Jurkat, Clone E6-1 (cell line): ENCODE data around the gene KRTAP4-16. TPM values are rescaled to one million over a fixed set of nuclear protein-coding genes. Genes with fewer than 3 reads are reported as not detected.
"Not testable (repeated sequence)": the region's sequence is repeated elsewhere in the genome, so short reads cannot be mapped to it uniquely, and the experiment has no call there.

Source experiments
- DNase-seq: peaks from one replicate; pipeline ENCODE4 v3.0.0-alpha.2; 2011; ENCODE audit warnings: low read depth, low spot score
- H3K4me3 ChIP-seq: 2 replicates; pipeline ENCODE4 v1.5.1; 2011; ENCODE audit warnings: mild to moderate bottlenecking, low read length, control low read depth, moderate library complexity
- polyA plus RNA-seq: library from polyadenylated mRNA; unstranded; fragments of >200 nt; gene quantifications from one replicate; pipeline ENCODE4 v1.2.1, GENCODE V29; 2012; ENCODE audit warnings: missing spikeins; ENCODE audit not compliant: insufficient read length, insufficient read depth

KRTAP4-16 gene
- not detected for polyA plus RNA-seq

DNA sequence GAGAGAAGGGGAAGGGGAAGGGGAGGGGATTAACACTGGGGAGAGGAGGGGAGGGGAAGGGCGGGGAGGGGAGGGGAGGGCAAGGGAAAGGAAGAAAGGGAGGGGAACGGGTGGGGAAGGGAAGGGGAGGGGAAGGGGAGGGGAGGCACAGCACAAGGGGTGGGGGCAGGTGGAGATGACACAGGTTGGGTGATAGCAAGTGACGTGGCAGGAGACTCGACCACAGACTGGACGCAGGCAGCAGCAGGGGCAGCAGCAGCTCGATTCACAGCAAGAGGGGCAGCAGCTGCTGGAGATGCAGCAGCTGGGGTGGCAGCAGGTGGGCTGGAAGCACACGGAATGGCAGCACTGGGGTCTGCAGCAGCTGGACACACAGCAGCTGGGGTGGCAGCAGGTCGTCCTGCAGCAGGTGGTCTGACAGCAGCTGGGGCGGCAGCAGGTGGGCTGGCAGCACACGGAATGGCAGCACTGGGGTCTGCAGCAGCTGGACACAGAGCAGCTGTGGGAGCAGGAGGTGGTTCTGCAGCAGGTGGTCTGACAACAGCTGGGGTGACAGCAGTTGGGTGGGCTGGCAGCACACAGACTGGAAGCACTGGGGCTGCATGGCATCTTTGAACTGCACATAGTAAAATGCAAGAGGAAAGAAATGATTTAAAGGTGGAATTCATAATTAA lies at the start of gene KRTAP4-16:
TSS of gene KRTAP4-16 (minus strand) at position 624 of the 674 bp plus-strand sequence. CDS start at position 624, 0 bp downstream.
- no peak within 1 kb of the TSS for H3K4me3 ChIP-seq
- no peak for DNase-seq

DNA sequence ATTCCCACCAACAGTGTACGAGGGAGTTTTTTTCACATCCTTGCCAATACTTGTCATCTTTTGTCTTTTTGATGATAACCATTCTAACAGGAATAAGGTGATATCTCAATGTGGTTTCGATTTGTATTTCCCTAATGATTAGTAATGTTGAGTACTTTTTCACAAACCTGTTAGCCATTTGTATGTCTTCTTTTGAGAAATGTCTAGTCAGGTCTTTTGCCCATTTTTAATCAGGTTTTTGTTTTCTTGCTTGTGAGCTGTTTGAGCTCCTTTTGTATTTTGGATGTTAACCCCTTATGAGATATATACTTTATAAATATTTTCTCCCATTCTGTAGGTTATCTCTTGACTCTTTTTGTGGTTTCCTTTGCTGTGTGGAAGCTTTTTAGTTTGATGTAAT lies 49.5 kb upstream of the KRTAP4-16 start:
- no peak for DNase-seq
- no peak overlapping the region for H3K4me3 ChIP-seq

DNA sequence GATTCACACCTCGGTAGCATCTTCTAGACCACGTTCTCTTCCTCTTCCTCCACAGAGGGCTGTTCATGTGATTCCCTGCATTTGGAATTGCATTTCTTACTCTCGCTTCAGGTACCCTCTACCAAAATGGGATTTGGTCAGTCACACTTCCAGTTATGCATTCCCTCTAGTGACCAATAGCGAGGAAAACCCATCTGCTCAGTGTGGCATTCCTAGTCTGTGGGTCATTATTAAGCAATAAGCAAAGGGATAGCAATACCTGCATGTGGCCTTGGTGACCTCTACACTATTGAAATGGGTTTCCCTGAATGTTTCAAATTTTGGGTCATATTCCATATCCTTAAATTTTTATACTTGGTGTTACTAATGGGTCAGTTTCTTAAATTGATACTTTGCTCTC lies 48.0 kb upstream of the KRTAP4-16 start:
- no peak overlapping the region for H3K4me3 ChIP-seq
- DNase-seq: no peak

DNA sequence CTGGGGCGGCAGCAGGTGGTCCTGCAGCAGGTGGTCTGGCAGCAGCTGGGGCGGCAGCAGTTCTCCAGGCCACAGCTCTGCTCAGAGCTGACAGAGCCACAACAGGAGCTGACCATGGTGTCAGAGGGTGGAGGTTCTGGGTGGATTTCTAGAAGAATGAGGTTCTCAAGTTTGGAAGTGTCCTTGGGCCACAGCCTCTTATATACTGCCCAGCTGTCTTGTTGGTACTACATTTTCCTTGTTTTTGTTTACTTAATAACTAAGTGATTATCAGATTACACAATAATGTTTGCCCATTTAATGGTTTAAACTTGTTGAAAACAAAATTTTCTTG lies 47.6 kb upstream of the KRTAP4-16 start, which contains the start of gene KRTAP4-5:
TSS of gene KRTAP4-5 (minus strand) at position 174 of the 334 bp plus-strand sequence. CDS start at position 116, 58 bp downstream.
- H3K4me3 ChIP-seq: no peak within 1 kb of the TSS
- no peak for DNase-seq

DNA sequence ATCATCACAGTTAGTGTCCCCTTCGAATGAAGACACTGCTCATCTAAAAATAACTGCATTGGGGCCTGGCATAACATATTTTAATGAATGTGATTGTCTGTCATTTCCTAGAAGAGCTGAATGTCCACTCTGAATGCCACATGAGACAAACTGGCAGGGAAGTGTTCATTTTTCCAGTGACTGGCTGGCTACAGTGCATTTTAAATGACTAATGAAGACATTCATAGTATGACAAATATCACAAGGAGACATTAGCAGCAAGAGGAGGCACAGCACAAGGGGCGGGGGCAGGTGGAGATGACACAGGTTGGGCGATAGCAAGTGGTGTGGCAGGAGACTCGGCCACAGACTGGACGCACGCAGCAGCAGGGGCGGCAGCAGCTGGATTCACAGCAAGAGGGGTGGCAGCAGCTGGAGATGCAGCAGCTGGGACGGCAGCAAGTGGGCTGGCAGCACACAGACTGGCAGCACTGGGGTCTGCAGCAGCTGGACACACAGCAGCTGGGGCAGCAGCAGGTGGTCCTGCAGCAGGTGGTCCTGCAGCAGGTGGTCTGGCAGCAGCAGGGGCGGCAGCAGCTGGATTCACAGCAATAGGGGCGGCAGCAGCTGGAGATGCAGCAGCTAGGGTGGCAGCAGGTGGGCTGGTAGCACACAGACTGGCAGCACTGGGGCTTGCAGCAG lies 47.1 kb upstream of the KRTAP4-16 start:
- not testable (repeated sequence) for DNase-seq, H3K4me3 ChIP-seq

DNA sequence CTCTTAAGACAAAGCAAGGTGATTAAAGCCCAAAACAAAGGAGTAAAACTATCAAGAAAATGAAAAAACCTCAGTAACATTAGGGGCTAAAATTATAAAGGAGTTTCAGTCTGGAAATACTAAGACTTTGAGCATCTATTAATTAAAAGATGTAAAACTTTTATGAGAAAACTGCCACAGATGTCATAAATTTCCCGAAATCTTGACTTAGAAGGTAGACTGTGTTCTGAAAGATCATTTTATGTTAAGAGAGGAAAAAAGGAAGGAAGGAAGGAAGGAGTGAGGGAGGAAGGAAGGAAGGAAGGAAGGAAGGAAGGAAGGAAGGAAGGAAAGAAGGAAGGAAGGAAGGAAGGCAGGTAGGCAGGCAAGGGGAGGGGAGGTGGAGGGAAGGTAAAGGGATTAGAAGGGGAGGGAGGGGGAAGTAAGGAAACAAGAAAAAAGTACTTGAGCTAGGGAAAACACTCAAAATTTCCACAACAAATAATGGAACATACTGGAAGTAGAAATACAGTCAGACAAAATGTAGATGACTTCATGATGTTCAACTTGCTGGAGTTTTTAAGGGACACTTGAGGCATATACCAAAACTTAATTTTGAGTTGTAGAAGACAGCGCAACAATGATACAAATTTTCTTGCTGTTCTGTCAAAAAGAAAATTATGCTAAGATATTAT lies 45.7 kb upstream of the KRTAP4-16 start:
- H3K4me3 ChIP-seq: no peak overlapping the region
- DNase-seq: no peak

DNA sequence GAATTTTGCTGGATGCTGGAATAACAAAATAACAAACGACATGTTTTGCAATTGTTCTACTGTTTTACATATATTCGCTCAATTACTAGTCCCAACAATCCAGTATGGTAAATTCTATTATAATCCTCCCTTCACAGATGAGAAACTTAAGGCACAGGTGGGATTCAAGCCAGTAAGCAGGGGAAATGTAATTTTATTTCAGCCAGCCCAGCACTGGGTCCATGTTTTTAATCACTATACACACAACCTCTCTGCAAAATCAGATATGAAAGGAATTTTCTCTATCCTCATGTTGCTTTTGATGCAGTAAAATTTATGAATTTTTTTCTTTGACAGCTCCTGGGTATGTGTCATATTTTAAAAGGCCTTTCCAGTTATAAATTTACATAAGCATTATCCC lies 43.3 kb upstream of the KRTAP4-16 start:
- DNase-seq: no peak
- H3K4me3 ChIP-seq: no peak overlapping the region

DNA sequence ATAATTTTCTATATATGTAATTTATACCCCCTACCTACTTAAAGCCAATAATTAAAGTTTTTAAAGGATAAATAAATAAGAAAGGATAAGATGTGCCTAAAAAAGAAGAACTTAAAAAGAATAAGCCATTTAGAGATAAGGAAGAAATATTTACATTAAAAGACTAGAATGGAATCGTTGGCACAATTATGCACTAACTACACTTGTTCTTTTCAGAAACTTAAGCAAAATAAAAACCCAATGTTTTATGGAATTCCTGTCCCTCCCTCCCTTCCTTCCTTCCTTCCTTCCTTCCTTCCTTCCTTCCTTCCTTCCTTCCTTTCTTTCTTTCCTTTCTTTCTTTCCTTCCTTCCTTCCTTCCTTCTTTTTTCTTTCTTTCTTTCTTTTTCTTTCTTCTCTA lies 42.8 kb upstream of the KRTAP4-16 start:
- H3K4me3 ChIP-seq: no peak overlapping the region
- no peak for DNase-seq

DNA sequence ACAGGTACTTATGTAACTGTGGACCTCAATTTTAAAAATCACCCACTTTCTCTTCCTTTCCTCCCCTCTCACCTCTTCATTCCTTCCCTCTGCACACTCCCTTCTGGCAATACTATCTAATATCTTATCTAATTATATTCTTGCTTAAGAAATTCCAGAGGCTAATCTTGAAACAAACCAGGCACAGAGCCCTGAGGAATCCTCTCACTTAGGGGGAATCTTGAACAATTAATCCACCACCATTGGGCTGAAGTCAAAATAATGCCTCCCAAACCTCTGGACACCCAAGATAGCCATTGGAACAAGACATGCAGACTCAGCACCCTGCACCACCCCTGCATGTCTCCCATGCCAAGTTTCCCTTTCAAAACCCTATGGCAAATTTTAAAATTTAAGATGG lies 39.4 kb upstream of the KRTAP4-16 start:
- no peak for DNase-seq
- H3K4me3 ChIP-seq: no peak overlapping the region

DNA sequence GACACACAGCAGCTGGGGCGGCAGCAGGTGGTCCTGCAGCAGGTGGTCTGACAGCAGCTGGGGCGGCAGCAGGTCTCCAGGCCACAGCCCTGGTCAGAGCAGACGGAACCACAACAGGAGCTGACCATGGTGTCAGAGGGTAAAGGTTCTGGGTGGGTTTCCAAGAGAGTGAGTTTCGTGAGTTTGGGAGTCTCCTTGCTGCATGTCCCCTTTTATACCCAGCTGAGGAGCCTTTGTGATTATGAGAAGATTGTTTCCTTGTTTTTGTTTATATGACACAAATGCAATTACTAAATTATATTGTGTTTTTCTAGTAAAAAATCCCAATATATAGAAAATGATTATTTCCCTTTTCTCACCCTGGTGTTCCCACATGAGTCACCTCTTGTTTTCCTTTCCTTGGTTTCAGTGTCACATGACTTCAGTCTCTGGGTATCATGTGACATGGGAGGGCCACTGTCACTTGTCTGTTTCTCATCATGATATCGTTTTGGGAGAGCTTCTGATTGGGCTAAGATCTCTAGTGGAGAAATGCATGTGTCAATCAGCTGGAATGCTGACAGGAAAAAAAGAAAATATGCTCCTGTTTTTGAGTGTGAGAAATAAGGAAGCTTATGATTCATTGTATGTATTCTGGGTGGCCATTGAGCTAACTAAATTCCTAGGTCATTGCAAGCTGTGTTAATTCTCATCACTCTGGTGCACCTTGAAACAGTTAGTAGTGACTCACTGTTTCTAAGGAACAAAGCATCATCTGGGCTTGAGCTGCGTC lies 38.5 kb upstream of the KRTAP4-16 start, which contains the start of gene KRTAP4-6:
TSS of gene KRTAP4-6 (minus strand) at position 185 of the 772 bp plus-strand sequence. CDS start at position 128, 57 bp downstream.
- DNase-seq: no peak
- H3K4me3 ChIP-seq: no peak within 1 kb of the TSS

DNA sequence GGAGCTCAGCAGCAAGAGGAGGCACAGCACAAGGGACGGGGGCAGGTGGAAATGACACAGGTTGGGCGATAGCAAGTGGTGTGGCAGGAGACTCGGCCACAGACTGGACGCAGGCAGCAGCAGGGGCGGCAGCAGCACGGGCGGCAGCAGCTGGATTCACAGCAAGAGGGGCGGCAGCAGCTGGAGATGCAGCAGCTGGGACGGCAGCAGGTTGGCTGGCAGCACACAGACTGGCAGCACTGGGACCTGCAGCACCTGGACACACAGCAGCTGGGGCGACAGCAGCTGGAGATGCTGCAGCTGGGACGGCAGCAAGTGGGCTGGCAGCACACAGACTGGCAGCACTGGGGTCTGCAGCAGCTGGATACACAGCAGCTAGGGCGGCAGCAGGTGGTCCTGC lies 37.9 kb upstream of the KRTAP4-16 start:
- not testable (repeated sequence) for H3K4me3 ChIP-seq, DNase-seq

DNA sequence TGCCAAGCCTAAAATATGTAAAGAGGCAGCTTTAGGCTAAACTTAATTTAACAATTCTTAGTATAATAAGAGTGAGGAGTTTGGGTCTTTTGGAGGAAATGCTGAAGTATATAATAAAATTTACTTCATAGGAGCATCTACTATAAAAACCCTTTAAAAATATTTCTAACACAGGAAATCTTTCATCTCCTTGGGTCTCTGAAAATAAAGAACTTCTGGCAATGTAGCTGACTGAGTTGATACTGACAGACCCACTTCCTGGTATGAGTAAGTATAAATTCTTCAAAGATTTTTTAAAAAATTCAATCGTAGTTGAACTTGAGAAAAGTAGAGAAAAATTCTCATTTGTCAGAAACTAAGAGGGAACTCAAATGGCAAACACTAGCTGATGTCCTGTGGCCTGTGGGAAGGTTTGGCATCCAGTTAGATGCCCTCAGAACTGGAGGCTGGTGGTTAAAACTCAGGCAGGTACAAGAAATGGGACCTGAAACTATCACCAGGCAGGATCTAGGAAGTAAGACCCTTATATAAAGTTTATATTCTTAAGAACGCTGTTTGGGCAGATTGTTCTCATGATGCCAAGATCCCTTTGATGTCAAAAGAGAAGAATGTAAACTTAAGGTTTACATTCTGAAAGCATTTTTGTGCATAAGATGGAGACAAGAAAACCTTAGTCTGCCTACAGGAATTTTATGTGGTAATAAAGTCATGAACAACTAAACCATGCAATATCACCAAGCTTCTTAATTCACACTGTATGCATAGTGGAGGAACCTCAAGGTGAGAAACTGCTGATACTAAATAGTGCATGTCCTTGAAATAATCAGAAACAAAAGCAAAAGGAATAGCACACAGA lies 32.1 kb upstream of the KRTAP4-16 start:
- H3K4me3 ChIP-seq: no peak overlapping the region
- DNase-seq: no peak

DNA sequence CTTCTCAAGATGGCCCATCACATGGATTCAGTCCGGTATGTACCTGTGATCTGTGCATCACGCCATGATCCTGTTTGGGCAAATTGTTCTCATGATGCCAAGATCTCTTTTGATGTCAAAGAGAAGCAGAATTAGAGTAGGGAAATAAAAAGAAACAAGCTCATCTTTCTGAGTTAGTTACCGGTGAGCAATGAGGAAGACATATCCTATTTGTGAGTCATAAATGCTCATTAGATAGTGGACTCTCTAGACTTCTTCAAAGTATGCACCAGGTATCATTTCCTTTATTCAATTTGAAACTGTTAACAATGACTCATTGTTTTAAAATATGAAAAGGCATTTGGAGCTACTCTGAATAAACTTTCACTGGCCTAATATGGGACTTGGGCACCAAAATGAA lies 30.0 kb upstream of the KRTAP4-16 start:
- H3K4me3 ChIP-seq: no peak overlapping the region
- DNase-seq: no peak

DNA sequence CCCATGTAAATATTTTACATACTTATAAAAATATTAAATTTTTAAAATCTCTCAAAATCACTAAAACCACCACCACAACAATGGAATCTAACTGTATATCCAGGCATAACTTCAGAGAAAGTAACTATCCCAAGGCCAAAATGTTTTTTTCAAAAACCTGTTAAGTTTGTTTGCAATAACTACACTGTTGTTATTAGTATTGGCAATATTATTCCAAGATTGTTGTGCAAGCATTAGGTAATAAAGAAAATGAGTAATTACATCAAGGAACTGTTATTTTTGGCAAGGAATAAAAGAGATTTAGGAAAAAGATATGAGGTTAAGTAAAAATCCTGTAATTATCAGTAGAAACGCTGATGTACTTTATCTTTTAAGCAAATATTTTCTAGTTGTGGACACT lies 25.4 kb upstream of the KRTAP4-16 start:
- H3K4me3 ChIP-seq: no peak overlapping the region
- no peak for DNase-seq

DNA sequence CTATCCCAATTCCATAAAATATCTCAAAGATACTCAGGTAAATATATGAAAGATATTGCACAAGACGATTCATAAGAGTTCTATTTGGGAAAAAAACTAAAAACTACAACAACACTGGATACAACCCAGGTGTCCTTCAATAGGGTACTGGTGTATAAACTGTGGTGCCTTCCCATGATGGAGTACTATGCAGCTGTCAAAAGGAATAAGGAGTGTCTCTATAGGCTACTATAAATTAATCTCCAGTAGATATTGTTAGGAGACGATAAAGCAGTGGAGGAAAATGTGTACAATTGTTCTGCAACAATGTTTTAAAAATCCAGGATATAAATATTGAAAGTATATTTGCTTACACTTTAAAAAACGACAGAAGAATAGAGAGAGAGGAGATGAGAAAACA lies 24.4 kb upstream of the KRTAP4-16 start:
- no peak for DNase-seq
- no peak overlapping the region for H3K4me3 ChIP-seq

DNA sequence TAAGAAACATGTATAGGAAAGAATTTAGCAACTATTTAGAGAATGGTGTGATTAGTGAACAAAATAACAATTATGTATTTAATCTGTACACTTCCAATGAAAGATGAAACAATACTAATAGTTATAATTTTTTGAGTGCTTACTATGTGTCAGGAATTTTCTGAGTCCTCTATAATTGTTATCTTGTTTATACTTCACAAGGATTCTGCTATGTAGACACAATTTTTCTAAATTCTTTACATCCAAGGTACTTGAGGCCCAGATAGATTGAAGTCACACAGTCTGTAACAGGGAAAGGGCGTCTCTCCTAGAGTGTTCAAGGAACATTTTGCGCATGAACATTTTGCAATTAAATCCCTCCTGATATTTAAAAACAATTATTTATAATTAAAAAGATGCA lies 23.1 kb upstream of the KRTAP4-16 start:
- H3K4me3 ChIP-seq: no peak overlapping the region
- no peak for DNase-seq

DNA sequence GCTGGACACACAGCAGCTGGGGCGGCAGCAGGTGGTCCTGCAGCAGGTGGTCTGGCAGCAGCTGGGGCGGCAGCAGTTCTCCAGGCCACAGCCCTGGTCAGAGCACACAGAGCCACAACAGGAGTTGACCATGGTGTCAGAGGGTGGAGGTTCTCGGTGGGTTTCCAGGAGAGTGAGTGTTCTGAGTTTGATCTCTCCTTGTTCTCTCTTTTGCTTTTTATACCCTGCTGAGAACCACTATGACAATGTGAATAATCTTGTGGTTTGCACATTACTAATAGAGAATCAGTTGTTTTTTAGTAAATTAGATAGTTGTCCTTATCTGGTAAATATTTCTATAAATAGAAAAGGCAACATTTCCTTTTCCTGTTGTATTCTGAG lies 22.0 kb upstream of the KRTAP4-16 start, which contains the start of gene KRTAP4-12:
TSS of gene KRTAP4-12 (minus strand) at position 192 of the 381 bp plus-strand sequence. CDS start at position 132, 60 bp downstream.
- not testable (repeated sequence) for DNase-seq, H3K4me3 ChIP-seq

DNA sequence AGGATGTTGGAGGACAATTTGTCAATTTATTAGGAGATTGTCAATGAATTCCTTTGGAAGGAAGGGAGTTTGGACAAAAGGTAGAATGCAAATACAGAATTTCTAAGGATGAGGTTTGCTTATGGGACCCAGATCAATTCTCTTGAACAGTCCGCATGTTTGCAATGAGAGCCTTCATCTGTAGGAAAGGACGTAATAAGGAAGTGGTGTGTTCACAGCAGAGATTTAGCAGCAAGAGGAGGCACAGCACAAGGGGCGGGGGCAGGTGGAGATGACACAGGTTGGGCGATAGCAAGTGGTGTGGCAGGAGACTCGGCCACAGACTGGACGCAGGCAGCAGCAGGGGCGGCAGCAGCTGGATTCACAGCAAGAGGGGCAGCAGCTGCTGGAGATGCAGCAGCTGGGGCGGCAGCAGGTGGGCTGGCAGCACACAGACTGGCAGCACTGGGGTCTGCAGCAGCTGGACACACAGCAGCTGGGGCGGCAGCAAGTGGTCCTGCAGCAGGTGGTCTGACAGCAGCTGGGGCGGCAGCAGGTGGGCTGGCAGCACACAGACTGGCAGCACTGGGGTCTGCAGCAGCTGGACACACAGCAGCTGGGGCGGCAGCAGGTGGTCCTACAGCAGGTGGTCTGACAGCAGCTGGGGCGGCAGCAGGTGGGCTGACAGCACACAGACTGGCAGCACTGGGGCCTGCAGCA lies 21.4 kb upstream of the KRTAP4-16 start:
- H3K4me3 ChIP-seq, DNase-seq: not testable (repeated sequence)
